GM12878 (cell line): ENCODE measurements around the gene TM9SF4. TPM values are rescaled to one million over a fixed set of nuclear protein-coding genes. Genes with fewer than 3 reads are reported as not detected.

Experiments
- ATAC-seq: fragments of 200-7000 bp; cut with Tn5 transposase; 3 replicates; pipeline ENCODE4 v1.9.1; 2020; ENCODE audit warnings: mild to moderate bottlenecking, moderate library complexity
- BruUV-seq: library from RNA; stranded (reverse); fragments of 400-500 nt; replicated peaks from 2 replicates; lab custom pipeline; 2021; lab: Mats Ljungman, UMichigan
- CTCF ChIA-PET: fragments of 300-600 bp; sonication (Branson Sonifier 250); formaldehyde crosslinking; extraction: SDS; loops from one replicate; lab custom pipeline; 2021; ENCODE audit warnings: inconsistent platforms; lab: Yijun Ruan, JAX
- POLR2A ChIA-PET: fragments of 350-600 bp; formaldehyde crosslinking; extraction: SDS; loops from one replicate; lab custom pipeline; 2021; ENCODE audit warnings: inconsistent platforms; lab: Charles Lee
- RAD21 ChIA-PET: fragments of 300-600 bp; sonication (Branson Sonifier 250); formaldehyde crosslinking; loops from one replicate; lab custom pipeline; 2023; ENCODE audit warnings: antibody characterized with exemption; ENCODE audit not compliant: unreplicated experiment; lab: Charles Lee
- SMC1A ChIA-PET: fragments of 300-600 bp; sonication (Branson Sonifier 250); formaldehyde crosslinking; loops from one replicate; lab custom pipeline; 2023; ENCODE audit not compliant: unreplicated experiment, uncharacterized antibody; lab: Charles Lee
- DNase-seq: peaks from one replicate; pipeline ENCODE4 v3.0.0-alpha.2; 2011; ENCODE audit warnings: low read depth, low spot score
- FAIRE-seq: peaks from 3 replicates; lab custom pipeline; 2011; peaks lifted over from hg19 to GRCh38; lab: Jason Lieb, UNC
- H2AFZ ChIP-seq: 2 replicates; pipeline ENCODE4 v1.6.0; 2011; ENCODE audit warnings: low read depth, low read length, control low read depth; ENCODE audit not compliant: control insufficient read depth
- H3K27ac ChIP-seq: 2 replicates; pipeline ENCODE4 v1.5.1; 2011; ENCODE audit warnings: control low read depth; ENCODE audit not compliant: control insufficient read depth, insufficient read depth
- H3K27me3 ChIP-seq, 2 experiments: replicated peaks in 1 of 2; 2 replicates each; pipeline versions ENCODE4 v1.6.0 to v1.6.1; 2011; ENCODE audit warnings: low read length in 1 of 2; ENCODE audit not compliant: control insufficient read depth in 2 of 2, insufficient read depth in 2 of 2
- H3K36me3 ChIP-seq, 2 experiments: 2 replicates each; pipeline ENCODE4 v1.5.1; 2011; ENCODE audit warnings: low read length in 1 of 2; ENCODE audit not compliant: control insufficient read depth in 2 of 2, insufficient read depth in 2 of 2
- H3K4me1 ChIP-seq: 2 replicates; pipeline ENCODE4 v1.6.1; 2011; ENCODE audit warnings: mild to moderate bottlenecking, low read length, moderate library complexity, mixed read lengths; ENCODE audit not compliant: control insufficient read depth, insufficient read depth
- H3K4me2 ChIP-seq: 2 replicates; pipeline ENCODE4 v1.6.0; 2011; ENCODE audit warnings: control low read depth; ENCODE audit not compliant: control insufficient read depth, insufficient read depth
- H3K4me3 ChIP-seq: fragments of 200-600 bp; sonication (generic); 2 replicates; pipeline ENCODE4 v1.5.1; 2016
- H3K79me2 ChIP-seq: 2 replicates; pipeline ENCODE4 v1.6.0; 2011; ENCODE audit warnings: low read length; ENCODE audit not compliant: control insufficient read depth, insufficient read depth
- H3K9ac ChIP-seq: 2 replicates; pipeline ENCODE4 v1.8.0; 2011; ENCODE audit warnings: low read length, control low read depth, mixed read lengths; ENCODE audit not compliant: control insufficient read depth, insufficient read depth
- H3K9me3 ChIP-seq: replicated peaks from 3 replicates; pipeline ENCODE4 v1.5.1; 2011; ENCODE audit warnings: mild to moderate bottlenecking, low read length; ENCODE audit not compliant: control insufficient read depth, insufficient read depth
- H4K20me1 ChIP-seq: 2 replicates; pipeline ENCODE4 v1.6.0; 2011; ENCODE audit not compliant: control insufficient read depth, insufficient read depth
- ATF2 ChIP-seq: IDR thresholded peaks from 2 replicates; pipeline ENCODE4 v1.6.1; 2012; ENCODE audit warnings: low read length, inconsistent platforms
- E2F4 ChIP-seq: IDR thresholded peaks from 2 replicates; pipeline ENCODE4 v1.6.1; 2012; ENCODE audit warnings: low read depth, low read length, improper control_type of control experiment
- EP300 ChIP-seq, 2 experiments: fragments of 150-350 bp in 1 of 2; IDR thresholded peaks; 2 replicates each; pipeline ENCODE4 v1.6.1; 2011 to 2012; ENCODE audit warnings: low read depth in 2 of 2, low read length in 2 of 2, borderline replicate concordance in 1 of 2, improper control_type of control experiment in 1 of 2, inconsistent platforms in 1 of 2; ENCODE audit not compliant: control insufficient read depth in 1 of 2
- ESRRA ChIP-seq: IDR thresholded peaks from 2 replicates; pipeline ENCODE4 v1.6.1; 2012; ENCODE audit warnings: mild to moderate bottlenecking, low read length, improper control_type of control experiment
- IKZF2 ChIP-seq, 2 experiments: fragments of 450-650 bp; IDR thresholded peaks; 2 replicates each; pipeline ENCODE4 v1.6.1; 2017; ENCODE audit warnings: mild to moderate bottlenecking in 2 of 2, moderate library complexity in 2 of 2
- IRF4 ChIP-seq: IDR thresholded peaks from 2 replicates; pipeline ENCODE4 v1.6.1; 2011; ENCODE audit warnings: low read depth, low read length
- NFIC ChIP-seq: IDR thresholded peaks from 2 replicates; pipeline ENCODE4 v1.6.1; 2012; ENCODE audit warnings: low read depth, mild to moderate bottlenecking, inconsistent platforms, low read length, moderate library complexity
- NR2F1 ChIP-seq: fragments of 450-650 bp; conservative IDR thresholded peaks from 2 replicates; pipeline ENCODE4 v1.6.1; 2017; ENCODE audit warnings: mild to moderate bottlenecking
- PAX5 ChIP-seq: IDR thresholded peaks from 2 replicates; pipeline ENCODE4 v1.6.1; 2011; ENCODE audit warnings: low read depth, low read length, borderline replicate concordance
- RELB ChIP-seq: fragments of 450-650 bp; IDR thresholded peaks from 2 replicates; pipeline ENCODE4 v1.6.1; 2017; ENCODE audit warnings: low read depth, mild to moderate bottlenecking, moderate library complexity
- SMARCA5 ChIP-seq: fragments of 450-650 bp; IDR thresholded peaks from 2 replicates; pipeline ENCODE4 v1.6.1; 2017; ENCODE audit warnings: mild to moderate bottlenecking
- SREBF2 ChIP-seq: IDR thresholded peaks from 2 replicates; pipeline ENCODE4 v1.6.1; 2012; ENCODE audit warnings: mild to moderate bottlenecking, low read length
- SUZ12 ChIP-seq: fragments of 200-600 bp; sonication (generic); IDR thresholded peaks from one replicate; pipeline ENCODE4 v1.6.1; 2018; ENCODE audit warnings: antibody characterized with exemption, mild to moderate bottlenecking; ENCODE audit not compliant: unreplicated experiment
- YBX1 ChIP-seq: fragments of 450-650 bp; IDR thresholded peaks from 2 replicates; pipeline ENCODE4 v1.6.1; 2016; ENCODE audit warnings: antibody characterized with exemption
- ZZZ3 ChIP-seq: IDR thresholded peaks from 2 replicates; pipeline ENCODE4 v1.6.1; 2011; ENCODE audit warnings: low read depth; ENCODE audit not compliant: control insufficient read depth, insufficient read length
- WGBS: methylation state at CpG from one replicate; pipeline ENCODE4 v1.1.6; 2016; ENCODE audit warnings: low lambda C conversion rate; ENCODE audit not compliant: insufficient replicate concordance, insufficient coverage; ENCODE audit errors: missing lambda C conversion rate; 5-methylcytosine and 5-hydroxymethylcytosine counted together
- in situ Hi-C: fragments of 300-500 bp; cut with MboI; formaldehyde crosslinking; loops from 9 replicates; pipeline ENCODE4 v1.14.3; 2018; ENCODE audit warnings: mixed read lengths
- intact Hi-C: fragments of 100-400 bp; cut with micrococcal nuclease; formaldehyde crosslinking; loops from one replicate; pipeline ENCODE4 v1.14.2; 2022; ENCODE audit not compliant: unreplicated experiment
- polyA plus RNA-seq, 11 experiments: library from polyadenylated mRNA; depleted of rRNA in 4 of 11; unstranded in 6 of 11; stranded (reverse) in 5 of 11; fragments of >200 nt; fragmentation: Nextera tagmentation in 4 of 11; fragmentation: Illumina TruSeq in 1 of 11; extraction: Ambion mirVana in 4 of 11; extraction: Trizol in 1 of 11; gene quantifications; 1 replicate in 1 of 11; 2 replicates in 10 of 11; pipeline versions ENCODE4 v1.2.1 to v1.2.3, GENCODE V29; 2011 to 2016; ENCODE audit warnings: inconsistent platforms in 2 of 11, missing spikeins in 2 of 11, low read depth in 1 of 11
- total RNA-seq, 4 experiments: library from RNA; depleted of rRNA in 3 of 4; stranded (reverse); fragments of >200 nt in 3 of 4; fragmentation: Illumina TruSeq in 1 of 4; extraction: Trizol in 1 of 4; gene quantifications; 2 replicates each; pipeline versions ENCODE4 v1.2.1 to v1.2.3, GENCODE V29; 2013 to 2021

TM9SF4 gene
- total and polyA plus RNA-seq, 10 of the 15 experiments (the other 5 are each of a cell fraction or from before 2014, with no cell fraction given) = 8.5 to 47.8 (median 24.3) TPM

GRCh38 chr20:32071395-32072167, 37.9 kb upstream of the TM9SF4 start:
- ChIA-PET SMC1A (interaction anchor here (1.3 to 2.1 kb wide), 7 partner anchors 9 to 39 kb away, joined by 4 to 8 read pairs (median 5); no protein-coding TSS in a partner anchor), POLR2A (interaction anchor here (0.9 to 1.6 kb wide), 2 partner anchors 11 to 20 kb away, joined by 3 to 6 read pairs; no protein-coding TSS in a partner anchor), CTCF (interaction anchor here (1.3 to 4.9 kb wide), 3 partner anchors 20 to 41 kb away, joined by 6 to 21 read pairs (median 11); no protein-coding TSS in a partner anchor), RAD21 (interaction anchor here (0.8 to 1.3 kb wide), 3 partner anchors 15 to 30 kb away, joined by 3 to 6 read pairs (median 3); no protein-coding TSS in a partner anchor)
- intact Hi-C loops (no loop called here), in situ Hi-C loops (no loop called here)
- TF ChIP-seq IKZF2 (IDR thresholded peaks at IDR 0.05) (no peak), YBX1 (no peak), SUZ12 (no peak), ESRRA (no peak), ZZZ3 (no peak), NR2F1 (no peak), E2F4 (no peak), NFIC (no peak), EP300 (IDR thresholded peaks at IDR 0.05; ENCODE audit: borderline replicate concordance in 1 of 2, control insufficient read depth in 1 of 2, low read depth in 2 of 2, low read length in 2 of 2) (no peak), ATF2 (no peak), IRF4 (no peak), SREBF2 (no peak), RELB (no peak), PAX5 (no peak), SMARCA5 (no peak)
- H3K4me1 ChIP-seq = peaks cover 25% of the 10 kb centered on the region
- H3K4me3 ChIP-seq = no peak overlapping the region
- BruUV-seq = no TSS peak
- no peak overlapping the region for H3K9ac ChIP-seq
- no peaks in the 10 kb centered on the region for H3K36me3 ChIP-seq
- no peaks in the 10 kb centered on the region for H4K20me1 ChIP-seq
- H2AFZ ChIP-seq = no peak overlapping the region
- no peak for ATAC-seq
- H3K27ac ChIP-seq = no peak overlapping the region
- no peaks in the 10 kb centered on the region for H3K9me3 ChIP-seq
- no peaks in the 10 kb centered on the region for H3K79me2 ChIP-seq
- 82% methylated on average over 17 of the region's 17 CpGs for WGBS
- H3K27me3 ChIP-seq = no peaks in the 10 kb centered on the region
- no peak for FAIRE-seq
- no peak for DNase-seq
- no peak overlapping the region for H3K4me2 ChIP-seq
